Neural crest cell (in vitro differentiated cells): Measurements from ENCODE around the gene SLC6A16. TPM values are rescaled to one million over a fixed set of nuclear protein-coding genes. Genes with fewer than 3 reads are reported as not detected.
"Not testable (repeated sequence)": the region's sequence is repeated elsewhere in the genome, so short reads cannot be mapped to it uniquely, and the experiment has no call there.

Experiments
- DNase-seq: peaks from one replicate; pipeline ENCODE4 v3.0.0; 2021; ENCODE audit warnings: low read depth, mixed read lengths, low spot score
- H3K27ac Mint-ChIP-seq: one replicate; pipeline ENCODE4 v1.8.0; 2021; ENCODE audit warnings: mild to moderate bottlenecking, mixed read lengths; ENCODE audit not compliant: unreplicated experiment
- H3K27me3 Mint-ChIP-seq: 2 replicates; pipeline ENCODE4 v1.8.0; 2021; ENCODE audit warnings: low read depth, mild to moderate bottlenecking, mixed read lengths
- H3K36me3 Mint-ChIP-seq: 2 replicates; pipeline ENCODE4 v1.8.0; 2021; ENCODE audit warnings: low read depth, mild to moderate bottlenecking, mixed read lengths
- H3K4me1 Mint-ChIP-seq: 2 replicates; pipeline ENCODE4 v1.8.0; 2021; ENCODE audit warnings: mixed read lengths
- H3K4me3 Mint-ChIP-seq: one replicate; pipeline ENCODE4 v1.8.0; 2021; ENCODE audit warnings: mild to moderate bottlenecking, mixed read lengths
- H3K9me3 Mint-ChIP-seq: 2 replicates; pipeline ENCODE4 v1.8.0; 2021; ENCODE audit warnings: mixed read lengths
- CTCF ChIP-seq: fragments of 200-600 bp; sonication (generic); conservative IDR thresholded peaks from 2 replicates; pipeline ENCODE4 v1.5.0; 2021; ENCODE audit warnings: antibody characterized with exemption, mild to moderate bottlenecking
- total RNA-seq: library from RNA; stranded (reverse); gene quantifications from 2 replicates; pipeline ENCODE4 v1.2.1, GENCODE V29; 2021

SLC6A16 gene
- total RNA-seq, 1 donor from 2014 or later: 9.4 TPM

- no peaks in the 10 kb centered on the region for H3K36me3 Mint-ChIP-seq
Observed at GRCh38 chr19:49297403-49297802, 27.6 kb downstream of the SLC6A16 start.

GRCh38 chr19:49295208-49295880 lies 29.6 kb downstream of the SLC6A16 start:
- no peaks in the 10 kb centered on the region for H3K27me3 Mint-ChIP-seq
- H3K9me3 Mint-ChIP-seq: no peaks in the 10 kb centered on the region
- no peak for TF ChIP-seq CTCF
- H3K27ac Mint-ChIP-seq: no peak overlapping the region
- no peak overlapping the region for H3K4me3 Mint-ChIP-seq
- H3K4me1 Mint-ChIP-seq: no peaks in the 10 kb centered on the region
- H3K36me3 Mint-ChIP-seq: no peaks in the 10 kb centered on the region
- DNase-seq: no peak

More at GRCh38 chr19:49297403-49297802, 27.6 kb downstream of the SLC6A16 start:
- no peak for DNase-seq
- no peaks in the 10 kb centered on the region for H3K9me3 Mint-ChIP-seq
- H3K4me1 Mint-ChIP-seq: no peaks in the 10 kb centered on the region
- H3K27me3 Mint-ChIP-seq: no peaks in the 10 kb centered on the region
- H3K27ac Mint-ChIP-seq: no peak overlapping the region
- H3K4me3 Mint-ChIP-seq: no peak overlapping the region
- TF ChIP-seq CTCF: no peak

GRCh38 chr19:49294401-49294800 lies 30.6 kb downstream of the SLC6A16 start:
- Mint-ChIP-seq H3K27me3 (no peaks in the 10 kb centered on the region), H3K27ac (no peak overlapping the region), H3K4me1 (no peaks in the 10 kb centered on the region), H3K4me3 (no peak overlapping the region), H3K36me3 (no peaks in the 10 kb centered on the region), H3K9me3 (no peaks in the 10 kb centered on the region)
- DNase-seq: no peak
- no peak for TF ChIP-seq CTCF

GRCh38 chr19:49290517-49290916 lies 34.5 kb downstream of the SLC6A16 start:
- Mint-ChIP-seq H3K27ac (no peak overlapping the region), H3K9me3 (peaks cover 9% of the 10 kb centered on the region), H3K4me3 (no peak overlapping the region), H3K27me3 (peaks cover 3% of the 10 kb centered on the region), H3K36me3 (peaks cover 4% of the 10 kb centered on the region), H3K4me1 (no peaks in the 10 kb centered on the region)
- TF ChIP-seq CTCF: no peak
- no peak for DNase-seq

- H3K27ac Mint-ChIP-seq, DNase-seq, H3K36me3 Mint-ChIP-seq, H3K4me1 Mint-ChIP-seq, H3K9me3 Mint-ChIP-seq, H3K27me3 Mint-ChIP-seq, H3K4me3 Mint-ChIP-seq: not testable (repeated sequence)
Observed at GRCh38 chr19:49289286-49289685, 35.7 kb downstream of the SLC6A16 start.

GRCh38 chr19:49288205-49288604 lies 36.8 kb downstream of the SLC6A16 start:
- not testable (repeated sequence) for H3K36me3 Mint-ChIP-seq, DNase-seq, H3K4me1 Mint-ChIP-seq, H3K27ac Mint-ChIP-seq, H3K27me3 Mint-ChIP-seq, H3K9me3 Mint-ChIP-seq, H3K4me3 Mint-ChIP-seq
